ENCODE results near the gene L1CAM.

The L1CAM gene

DNA sequence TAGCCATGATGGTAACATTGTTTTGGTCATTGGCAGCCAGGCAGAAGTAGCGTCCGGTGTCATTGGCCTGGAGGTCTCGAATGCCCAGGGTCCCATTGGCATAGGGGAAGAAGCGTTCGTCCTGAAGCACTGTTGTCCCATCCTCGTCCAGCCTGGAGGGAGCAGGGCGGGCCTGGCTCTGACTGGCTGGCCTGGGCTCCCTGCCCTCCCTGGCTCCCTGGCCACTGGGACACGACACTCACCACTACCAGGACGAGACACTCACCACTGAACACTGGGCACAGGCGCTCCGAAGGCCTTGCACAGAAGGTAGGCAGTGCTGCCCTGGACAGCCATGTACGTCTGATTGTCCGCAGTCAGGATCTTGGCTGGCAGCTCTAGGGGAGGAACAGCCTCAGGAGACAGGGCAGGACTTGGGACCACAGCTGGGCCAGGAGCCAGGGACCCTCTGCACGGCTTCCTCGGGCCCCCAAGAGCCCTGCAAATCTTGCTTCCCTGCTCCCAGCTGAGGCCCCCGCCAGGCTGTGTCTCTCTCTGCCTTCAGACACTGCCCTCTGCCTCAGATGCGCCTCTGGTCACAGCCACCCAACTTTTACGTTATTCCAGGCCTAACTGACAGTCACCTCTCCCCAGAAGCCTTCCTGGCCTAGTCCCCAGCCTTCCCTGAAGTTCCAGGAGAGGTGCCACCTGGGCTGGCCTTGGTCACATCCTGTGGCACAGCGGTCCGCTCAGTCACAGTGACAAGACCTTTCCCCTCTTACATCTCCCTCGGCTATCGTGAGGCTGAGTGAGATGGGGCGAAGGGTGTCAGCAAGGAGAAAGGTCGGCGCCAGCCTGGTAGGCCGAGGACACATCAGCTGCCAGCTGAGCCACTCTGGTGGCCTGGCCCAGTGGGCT is 17.1 kb downstream of the L1CAM start:
- POLR2A ChIA-PET (ENCODE audit: low non-redundant PET), result no interaction called here
- DNase-seq (ENCODE audit: low spot score), result no peak
- no peak overlapping the region for H3K27ac ChIP-seq
- CTCF ChIA-PET, result no interaction called here
- TF ChIP-seq, protein P1, sequence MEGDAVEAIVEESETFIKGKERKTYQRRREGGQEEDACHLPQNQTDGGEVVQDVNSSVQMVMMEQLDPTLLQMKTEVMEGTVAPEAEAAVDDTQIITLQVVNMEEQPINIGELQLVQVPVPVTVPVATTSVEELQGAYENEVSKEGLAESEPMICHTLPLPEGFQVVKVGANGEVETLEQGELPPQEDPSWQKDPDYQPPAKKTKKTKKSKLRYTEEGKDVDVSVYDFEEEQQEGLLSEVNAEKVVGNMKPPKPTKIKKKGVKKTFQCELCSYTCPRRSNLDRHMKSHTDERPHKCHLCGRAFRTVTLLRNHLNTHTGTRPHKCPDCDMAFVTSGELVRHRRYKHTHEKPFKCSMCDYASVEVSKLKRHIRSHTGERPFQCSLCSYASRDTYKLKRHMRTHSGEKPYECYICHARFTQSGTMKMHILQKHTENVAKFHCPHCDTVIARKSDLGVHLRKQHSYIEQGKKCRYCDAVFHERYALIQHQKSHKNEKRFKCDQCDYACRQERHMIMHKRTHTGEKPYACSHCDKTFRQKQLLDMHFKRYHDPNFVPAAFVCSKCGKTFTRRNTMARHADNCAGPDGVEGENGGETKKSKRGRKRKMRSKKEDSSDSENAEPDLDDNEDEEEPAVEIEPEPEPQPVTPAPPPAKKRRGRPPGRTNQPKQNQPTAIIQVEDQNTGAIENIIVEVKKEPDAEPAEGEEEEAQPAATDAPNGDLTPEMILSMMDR (conservative IDR thresholded peaks at IDR 0.05; ENCODE audit: low read depth), result no peak

DNA sequence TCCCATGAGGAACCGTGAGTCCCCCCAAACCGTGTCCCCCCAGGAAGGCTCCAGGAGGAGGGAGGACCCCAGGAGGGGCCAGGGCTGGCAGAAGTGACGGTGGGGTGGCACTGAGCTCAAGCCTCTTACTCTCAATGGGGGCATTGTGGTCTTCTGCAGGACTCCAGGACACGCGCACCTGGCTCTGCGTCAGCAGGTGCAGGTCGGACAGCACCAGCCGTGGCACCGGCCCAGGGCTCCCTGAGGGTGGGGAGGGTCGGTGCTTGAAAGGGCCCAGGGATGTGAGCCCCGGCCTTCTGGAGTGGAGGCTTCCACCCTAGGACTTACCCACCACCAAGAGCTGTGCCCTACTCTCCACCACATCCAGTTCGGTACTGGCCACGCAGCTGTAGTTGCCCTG is 18.3 kb downstream of the L1CAM start:
- POLR2A ChIA-PET (ENCODE audit: low non-redundant PET), result no interaction called here
- CTCF ChIA-PET, result no interaction called here
- TF ChIP-seq, protein P1 (conservative IDR thresholded peaks at IDR 0.05; ENCODE audit: low read depth), result no peak
- no peak for DNase-seq (ENCODE audit: low spot score)
- no peak overlapping the region for H3K27ac ChIP-seq

DNA sequence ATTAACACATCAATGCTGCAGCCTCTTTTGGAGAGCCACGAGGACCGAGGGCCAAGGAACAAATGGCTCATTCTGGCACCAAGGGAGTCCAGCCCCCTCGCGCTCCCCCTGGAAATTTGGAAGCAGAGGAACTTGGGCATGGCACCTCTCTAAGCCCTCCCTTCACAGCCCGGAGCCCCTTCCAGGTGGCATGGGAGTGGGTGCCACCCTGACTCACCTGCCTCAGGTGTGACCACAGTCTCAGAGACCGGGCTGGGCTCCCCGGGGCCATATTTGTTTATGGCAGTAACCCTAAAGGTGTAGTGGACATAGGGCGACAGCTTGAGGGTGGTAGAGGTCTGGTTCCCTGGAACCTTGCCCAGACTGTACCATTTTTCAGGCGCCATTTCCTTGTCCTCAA is 18.8 kb downstream of the L1CAM start:
- TF ChIP-seq, protein P1 (conservative IDR thresholded peaks at IDR 0.05; ENCODE audit: low read depth), result no peak
- DNase-seq (ENCODE audit: low spot score), result no peak
- no peak overlapping the region for H3K27ac ChIP-seq
- CTCF ChIA-PET, result no interaction called here
- POLR2A ChIA-PET (ENCODE audit: low non-redundant PET), result no interaction called here

DNA sequence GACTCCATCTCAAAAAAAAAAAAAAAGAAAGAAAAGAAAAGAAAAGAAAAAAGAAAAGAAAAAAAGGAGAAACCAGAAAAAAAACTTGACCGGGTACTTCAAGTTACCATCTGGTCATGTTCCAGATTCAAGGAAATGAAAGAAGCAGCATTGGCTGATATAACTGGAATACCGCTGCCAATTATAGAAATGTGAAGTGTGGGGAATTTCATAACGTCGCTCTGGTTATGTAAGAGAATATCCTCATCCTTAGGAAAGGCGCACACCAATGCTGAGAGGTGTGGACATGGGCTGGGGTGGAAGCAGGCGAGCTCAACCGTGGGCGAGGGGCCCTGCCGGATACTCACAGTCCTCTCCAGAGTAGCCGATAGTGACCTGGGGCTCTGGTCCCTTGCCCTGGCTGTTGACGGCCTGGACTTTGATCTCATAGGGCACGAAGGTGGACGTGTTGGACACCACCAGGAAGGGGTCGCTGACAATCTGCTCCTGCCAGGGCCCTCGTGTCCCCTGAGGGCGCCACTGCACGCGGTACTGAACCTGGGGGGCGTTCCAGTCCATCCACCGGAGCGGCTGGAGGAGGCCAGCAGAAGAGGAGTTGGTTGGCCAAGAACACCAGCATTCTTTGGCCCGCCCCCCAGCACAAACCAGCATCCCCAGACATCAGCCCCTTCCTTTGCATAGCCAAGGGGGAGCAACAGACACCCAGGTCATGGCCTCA is 19.5 kb downstream of the L1CAM start:
- DNase-seq (ENCODE audit: low spot score), result no peak
- POLR2A ChIA-PET (ENCODE audit: low non-redundant PET), result no interaction called here
- no peak overlapping the region for H3K27ac ChIP-seq
- CTCF ChIA-PET, result no interaction called here
- TF ChIP-seq, protein P1 (conservative IDR thresholded peaks at IDR 0.05; ENCODE audit: low read depth), result no peak

DNA sequence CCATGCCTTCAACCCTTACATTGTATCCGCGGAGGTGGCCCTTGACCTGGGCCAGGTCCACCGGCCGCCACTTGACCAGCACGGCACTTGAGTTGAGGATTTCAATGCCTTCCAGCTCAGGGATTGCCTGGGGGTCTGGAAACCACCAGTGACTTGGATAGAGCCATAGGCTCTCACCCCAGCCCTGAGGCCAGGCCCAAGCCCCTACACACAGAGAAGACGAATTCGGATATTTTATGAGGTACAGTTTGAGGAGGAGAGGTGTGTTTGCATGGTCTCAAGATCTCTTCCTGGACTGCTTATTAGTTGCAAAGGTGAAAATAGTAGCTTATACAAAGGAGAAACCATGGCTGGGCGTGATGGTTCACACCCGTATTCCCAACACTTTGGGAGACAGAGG is 20.3 kb downstream of the L1CAM start:
- H3K27ac ChIP-seq, result no peak overlapping the region
- POLR2A ChIA-PET (ENCODE audit: low non-redundant PET), result no interaction called here
- CTCF ChIA-PET, result interaction anchor here (0.5 kb wide), 1 partner anchor 137 kb away, joined by 3 read pairs; no protein-coding TSS in a partner anchor
- TF ChIP-seq, protein P1 (conservative IDR thresholded peaks at IDR 0.05; ENCODE audit: low read depth), result no peak
- DNase-seq (ENCODE audit: low spot score), result no peak

DNA sequence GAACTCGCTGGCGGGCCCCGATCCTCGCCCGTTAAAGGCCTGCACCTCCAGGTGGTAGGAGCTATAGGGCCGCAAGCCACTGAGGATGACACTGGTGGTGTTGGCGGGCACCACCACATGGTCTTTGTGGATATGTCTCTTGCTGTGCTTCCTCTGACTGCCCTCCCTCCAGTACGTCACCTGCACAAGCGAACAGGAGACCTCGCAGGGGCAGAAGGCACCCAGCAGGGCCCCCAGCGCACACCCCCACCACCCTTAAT is 20.7 kb downstream of the L1CAM start:
- POLR2A ChIA-PET (ENCODE audit: low non-redundant PET), result no interaction called here

More for the DNA sequence above, 20.7 kb downstream of the L1CAM start:
- CTCF ChIA-PET, result interaction anchor here (0.5 kb wide), 1 partner anchor 137 kb away, joined by 3 read pairs; no protein-coding TSS in a partner anchor
- DNase-seq (ENCODE audit: low spot score), result no peak
- TF ChIP-seq, protein P1 (conservative IDR thresholded peaks at IDR 0.05; ENCODE audit: low read depth), result no peak
- H3K27ac ChIP-seq, result no peak overlapping the region
